Progenitor cell of endocrine pancreas (in vitro differentiated cells): ENCODE measurements around the gene SPN. TPM values are rescaled to one million over a fixed set of nuclear protein-coding genes. Genes with fewer than 3 reads are reported as not detected.

ENCODE experiments used
- DNase-seq: peaks from one replicate; pipeline ENCODE4 v3.0.0; 2021; ENCODE audit warnings: low spot score; ENCODE audit not compliant: unreplicated experiment
- H3K27ac Mint-ChIP-seq: 2 replicates; pipeline ENCODE4 v1.8.0; 2021; ENCODE audit warnings: mild to moderate bottlenecking, moderate library complexity, mixed read lengths
- H3K27me3 Mint-ChIP-seq: 2 replicates; pipeline ENCODE4 v1.8.0; 2021; ENCODE audit warnings: mixed read lengths
- H3K36me3 Mint-ChIP-seq: 2 replicates; pipeline ENCODE4 v1.8.0; 2022; ENCODE audit warnings: mixed read lengths; ENCODE audit not compliant: insufficient read depth
- H3K4me1 Mint-ChIP-seq: 2 replicates; pipeline ENCODE4 v1.8.0; 2021; ENCODE audit warnings: low read depth, mixed read lengths
- H3K4me3 Mint-ChIP-seq: 2 replicates; pipeline ENCODE4 v1.8.0; 2021; ENCODE audit warnings: low read depth, mild to moderate bottlenecking, moderate library complexity, mixed read lengths
- H3K9me3 Mint-ChIP-seq: 2 replicates; pipeline ENCODE4 v1.8.0; 2021; ENCODE audit warnings: low read depth, mixed read lengths
- total RNA-seq: library from RNA; stranded (reverse); gene quantifications from 2 replicates; pipeline ENCODE4 v1.2.1, GENCODE V29; 2021
- TF ChIP-seq, protein P1 (sequence below): fragments of 200-600 bp; sonication (generic); IDR thresholded peaks from one replicate; pipeline ENCODE4 v1.5.0; 2021; ENCODE audit warnings: antibody characterized with exemption, mild to moderate bottlenecking; ENCODE audit not compliant: unreplicated experiment

Gene SPN
- total RNA-seq, 1 donor from 2014 or later, result 0.19 TPM

DNA sequence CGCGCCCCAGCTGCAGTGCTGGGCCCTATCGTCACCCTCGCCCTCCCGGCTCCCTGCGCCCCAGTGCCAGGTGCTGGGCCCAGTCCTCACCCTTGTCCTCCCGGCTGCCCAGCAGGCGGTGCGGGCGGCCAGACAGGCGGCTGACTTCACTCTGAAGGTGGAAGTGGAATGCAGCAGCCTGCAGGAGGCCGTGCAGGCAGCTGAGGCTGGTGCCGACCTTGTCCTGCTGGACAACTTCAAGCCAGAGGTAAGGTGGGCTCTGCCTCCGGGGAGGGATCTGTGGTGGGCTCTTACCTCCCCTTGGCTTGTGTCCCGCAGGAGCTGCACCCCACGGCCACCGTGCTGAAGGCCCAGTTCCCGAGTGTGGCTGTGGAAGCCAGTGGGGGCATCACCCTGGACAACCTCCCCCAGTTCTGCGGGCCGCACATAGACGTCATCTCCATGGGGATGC, 33.9 kb downstream of the SPN start:
- H3K9me3 Mint-ChIP-seq, result peaks cover 7% of the 10 kb centered on the region
- H3K4me3 Mint-ChIP-seq, result no peak overlapping the region
- no peaks in the 10 kb centered on the region for H3K27me3 Mint-ChIP-seq
- peaks cover 24% of the 10 kb centered on the region for H3K36me3 Mint-ChIP-seq
- H3K4me1 Mint-ChIP-seq, result peaks cover 6% of the 10 kb centered on the region
- no peak for DNase-seq
- TF ChIP-seq, protein P1, sequence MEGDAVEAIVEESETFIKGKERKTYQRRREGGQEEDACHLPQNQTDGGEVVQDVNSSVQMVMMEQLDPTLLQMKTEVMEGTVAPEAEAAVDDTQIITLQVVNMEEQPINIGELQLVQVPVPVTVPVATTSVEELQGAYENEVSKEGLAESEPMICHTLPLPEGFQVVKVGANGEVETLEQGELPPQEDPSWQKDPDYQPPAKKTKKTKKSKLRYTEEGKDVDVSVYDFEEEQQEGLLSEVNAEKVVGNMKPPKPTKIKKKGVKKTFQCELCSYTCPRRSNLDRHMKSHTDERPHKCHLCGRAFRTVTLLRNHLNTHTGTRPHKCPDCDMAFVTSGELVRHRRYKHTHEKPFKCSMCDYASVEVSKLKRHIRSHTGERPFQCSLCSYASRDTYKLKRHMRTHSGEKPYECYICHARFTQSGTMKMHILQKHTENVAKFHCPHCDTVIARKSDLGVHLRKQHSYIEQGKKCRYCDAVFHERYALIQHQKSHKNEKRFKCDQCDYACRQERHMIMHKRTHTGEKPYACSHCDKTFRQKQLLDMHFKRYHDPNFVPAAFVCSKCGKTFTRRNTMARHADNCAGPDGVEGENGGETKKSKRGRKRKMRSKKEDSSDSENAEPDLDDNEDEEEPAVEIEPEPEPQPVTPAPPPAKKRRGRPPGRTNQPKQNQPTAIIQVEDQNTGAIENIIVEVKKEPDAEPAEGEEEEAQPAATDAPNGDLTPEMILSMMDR, result no peak
- peak overlapping the region; percentile 64 for H3K27ac Mint-ChIP-seq

GRCh38 chr16:29697391-29697790, 34.3 kb downstream of the SPN start:
- DNase-seq, result no peak
- Mint-ChIP-seq H3K9me3 (peaks cover 7% of the 10 kb centered on the region), H3K4me3 (no peak overlapping the region), H3K27ac (no peak overlapping the region), H3K4me1 (peaks cover 11% of the 10 kb centered on the region), H3K36me3 (peaks cover 24% of the 10 kb centered on the region), H3K27me3 (no peaks in the 10 kb centered on the region)
- TF ChIP-seq, protein P1, result no peak

DNA sequence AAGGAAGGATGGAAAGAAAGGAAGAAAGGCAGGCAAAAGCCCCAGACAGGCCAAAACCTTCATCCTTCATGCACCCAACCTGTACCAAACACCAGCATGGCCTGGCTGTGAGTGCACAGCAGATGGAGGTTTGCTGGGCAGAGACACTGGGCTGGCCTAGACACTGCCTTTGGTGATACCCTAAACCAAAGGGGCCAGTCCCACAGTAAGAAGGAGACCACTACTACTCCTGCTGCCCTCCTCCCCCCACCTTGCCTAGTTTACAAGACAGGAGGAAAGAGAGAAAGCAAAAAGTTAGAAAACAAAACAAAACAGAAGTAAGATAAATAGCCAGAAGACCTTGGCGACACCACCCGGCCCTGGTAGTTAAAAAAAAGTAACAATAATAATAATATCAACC, 35.0 kb downstream of the SPN start:
- Mint-ChIP-seq H3K36me3 (peaks cover 24% of the 10 kb centered on the region), H3K4me3 (no peak overlapping the region), H3K27ac (no peak overlapping the region), H3K9me3 (peaks cover 7% of the 10 kb centered on the region), H3K4me1 (peaks cover 15% of the 10 kb centered on the region), H3K27me3 (no peaks in the 10 kb centered on the region)
- DNase-seq, result no peak
- TF ChIP-seq, protein P1, result no peak

DNA sequence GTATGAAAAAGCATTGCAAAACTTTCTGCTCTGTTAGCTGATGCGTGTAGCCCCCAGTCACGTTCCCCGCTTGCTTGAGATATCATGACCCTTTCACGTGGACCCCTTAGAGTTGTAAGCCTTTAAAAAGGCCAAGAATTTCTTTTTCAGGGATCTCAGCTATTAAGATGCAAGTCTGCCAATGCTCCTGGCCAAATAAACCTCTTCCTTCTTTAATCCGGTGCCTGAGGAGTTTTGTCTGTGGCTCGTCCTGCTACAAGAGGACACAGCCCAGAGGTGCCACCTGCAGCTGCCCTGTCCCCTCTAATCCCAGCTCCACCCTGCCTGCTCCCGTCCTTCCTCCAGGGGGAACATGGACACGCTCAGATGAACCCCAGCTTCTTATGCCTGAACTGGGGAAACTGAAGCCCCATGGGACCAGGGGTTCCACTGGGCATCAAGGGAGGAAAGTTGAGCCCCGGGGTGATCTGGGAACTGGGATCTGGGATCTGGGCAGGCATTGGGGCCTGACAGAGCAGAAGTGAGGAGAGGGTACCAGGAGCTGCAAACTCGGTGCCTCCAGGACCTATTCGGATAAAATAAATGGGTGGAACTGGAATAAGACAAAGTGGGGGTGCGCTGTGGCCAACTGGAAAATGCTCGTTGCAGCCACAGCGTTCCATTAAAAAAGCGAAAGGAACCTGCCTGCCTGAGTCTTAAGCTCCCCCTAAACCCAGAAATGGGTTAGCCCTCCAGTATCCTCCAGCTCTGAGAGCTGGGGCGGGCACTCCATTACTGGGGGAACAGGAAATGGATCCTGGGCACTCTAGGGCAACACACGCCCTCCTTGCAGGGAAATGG, 35.7 kb downstream of the SPN start:
- TF ChIP-seq, protein P1, result no peak
- Mint-ChIP-seq H3K27ac (no peak overlapping the region), H3K4me1 (peaks cover 15% of the 10 kb centered on the region), H3K9me3 (peaks cover 7% of the 10 kb centered on the region), H3K4me3 (no peak overlapping the region), H3K27me3 (no peaks in the 10 kb centered on the region), H3K36me3 (peaks cover 23% of the 10 kb centered on the region)
- DNase-seq, result no peak

GRCh38 chr16:29699324-29700219, 36.5 kb downstream of the SPN start:
- DNase-seq, result no peak
- TF ChIP-seq, protein P1, result no peak
- Mint-ChIP-seq H3K4me3 (no peak overlapping the region), H3K4me1 (peaks cover 15% of the 10 kb centered on the region), H3K27me3 (no peaks in the 10 kb centered on the region), H3K27ac (no peak overlapping the region), H3K9me3 (peaks cover 7% of the 10 kb centered on the region), H3K36me3 (peaks cover 23% of the 10 kb centered on the region)
